Measurements from ENCODE around the gene DNM3.

DNM3 gene

DNA sequence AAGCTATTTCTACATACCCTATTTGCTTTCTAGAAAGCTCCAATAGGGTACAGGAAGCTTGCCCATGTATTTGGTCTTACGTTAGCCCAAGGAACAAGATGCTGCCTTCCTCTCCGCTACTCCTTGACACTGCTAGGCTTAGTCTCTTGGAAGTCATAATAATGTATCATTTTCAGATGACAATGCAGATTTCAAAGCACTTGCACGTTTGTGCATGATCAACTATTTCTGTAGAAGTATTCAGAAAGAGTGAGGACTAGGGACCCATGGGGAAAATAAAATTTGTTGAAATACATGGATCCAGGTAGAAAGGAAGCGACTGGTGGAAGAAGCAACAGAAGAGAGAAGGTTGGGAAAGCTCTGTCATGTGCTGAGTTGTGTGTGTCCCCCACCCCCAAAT is 367.3 kb downstream of the DNM3 start:
- no peak for TF ChIP-seq CTCF (IDR thresholded peaks at IDR 0.05; ENCODE audit: low read depth, low read length, missing control alignments)
- H3K4me3 ChIP-seq (ENCODE audit: low read depth, low read length), result no peak overlapping the region
- DNase-seq (ENCODE audit: low read depth), result no peak

DNA sequence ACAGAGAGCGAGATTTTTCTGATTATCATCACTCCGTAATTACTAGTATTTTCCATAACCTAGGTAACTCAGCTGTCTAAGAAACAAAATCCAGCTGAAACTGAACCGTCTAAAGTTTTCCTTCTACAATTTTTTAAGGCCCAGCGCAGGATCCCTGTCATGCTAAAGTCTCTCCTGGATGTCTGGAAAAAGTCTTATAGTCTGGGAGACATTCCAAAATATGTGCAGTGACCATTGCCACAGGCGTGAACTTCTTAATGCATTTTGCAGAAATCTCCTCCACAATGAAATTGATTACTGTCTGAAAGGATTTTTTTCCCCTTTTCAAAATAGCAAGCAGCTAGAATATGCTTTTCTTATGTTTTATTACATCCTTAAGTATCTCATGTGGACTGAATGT is 369.9 kb downstream of the DNM3 start:
- TF ChIP-seq CTCF (IDR thresholded peaks at IDR 0.05; ENCODE audit: low read depth, low read length, missing control alignments), result no peak
- H3K4me3 ChIP-seq (ENCODE audit: low read depth, low read length), result no peak overlapping the region
- DNase-seq (ENCODE audit: low read depth), result no peak

- no peak overlapping the region for H3K4me3 ChIP-seq (ENCODE audit: low read depth, low read length)
- no peak for DNase-seq (ENCODE audit: low read depth)
- TF ChIP-seq CTCF (IDR thresholded peaks at IDR 0.05; ENCODE audit: low read depth, low read length, missing control alignments), result no peak
Observed at GRCh38 chr1:172212124-172212523, 370.8 kb downstream of the DNM3 start.

GRCh38 chr1:172215006-172215405 is 373.7 kb downstream of the DNM3 start:
- DNase-seq (ENCODE audit: low read depth), result no peak
- no peak for TF ChIP-seq CTCF (IDR thresholded peaks at IDR 0.05; ENCODE audit: low read depth, low read length, missing control alignments)
- H3K4me3 ChIP-seq (ENCODE audit: low read depth, low read length), result no peak overlapping the region

GRCh38 chr1:172219966-172220365 is 378.7 kb downstream of the DNM3 start:
- DNase-seq (ENCODE audit: low read depth), result no peak
- H3K4me3 ChIP-seq (ENCODE audit: low read depth, low read length), result no peak overlapping the region
- TF ChIP-seq CTCF (IDR thresholded peaks at IDR 0.05; ENCODE audit: low read depth, low read length, missing control alignments), result no peak

GRCh38 chr1:172220376-172220775 is 379.1 kb downstream of the DNM3 start:
- no peak for TF ChIP-seq CTCF (IDR thresholded peaks at IDR 0.05; ENCODE audit: low read depth, low read length, missing control alignments)
- DNase-seq (ENCODE audit: low read depth), result no peak
- H3K4me3 ChIP-seq (ENCODE audit: low read depth, low read length), result no peak overlapping the region

GRCh38 chr1:172221436-172221835 is 380.1 kb downstream of the DNM3 start:
- no peak for DNase-seq (ENCODE audit: low read depth)
- no peak overlapping the region for H3K4me3 ChIP-seq (ENCODE audit: low read depth, low read length)
- no peak for TF ChIP-seq CTCF (IDR thresholded peaks at IDR 0.05; ENCODE audit: low read depth, low read length, missing control alignments)
